ENCODE data around the gene ITGB2. TPM values are rescaled to one million over a fixed set of nuclear protein-coding genes. Genes with fewer than 3 reads are reported as not detected.

ITGB2 gene
- polyA plus RNA-seq, 3 donors from 2014 or later: 1,416 to 2,161 (median 1,452) TPM

- no peaks in the 10 kb centered on the region for H3K9me3 Mint-ChIP-seq
- H3K27me3 Mint-ChIP-seq (ENCODE audit: low read depth in 3 of 3): peaks cover 4 to 13% (median 9%) of the 10 kb centered on the region in 3 donors
- peak overlapping the region; percentile 43 to 77 (median 69) for H3K4me3 Mint-ChIP-seq
- H3K36me3 Mint-ChIP-seq: peaks cover 0 to 13% (median 0%) of the 10 kb centered on the region in 3 donors
- peak in 1 of 3 donors; percentile 40 for DNase-seq
- peak overlapping the region; percentile 68 to 92 (median 79) for H3K27ac Mint-ChIP-seq
- peaks cover 86 to 92% of the 10 kb centered on the region in 2 donors for H3K4me1 Mint-ChIP-seq
Observed at GRCh38 chr21:44867999-44868700, 52.5 kb downstream of the ITGB2 start.

GRCh38 chr21:44867464-44867863, 53.2 kb downstream of the ITGB2 start:
- H3K27ac Mint-ChIP-seq: peak overlapping the region; percentile 10 to 82 (median 66)
- H3K36me3 Mint-ChIP-seq: peaks cover 0 to 13% (median 0%) of the 10 kb centered on the region in 3 donors
- peaks cover 87 to 88% of the 10 kb centered on the region in 2 donors for H3K4me1 Mint-ChIP-seq
- H3K9me3 Mint-ChIP-seq: no peaks in the 10 kb centered on the region
- no peak for DNase-seq
- peak overlapping the region in 4 of 5 donors; percentile 30 to 77 (median 64) for H3K4me3 Mint-ChIP-seq
- peaks cover 4 to 8% (median 8%) of the 10 kb centered on the region in 3 donors for H3K27me3 Mint-ChIP-seq (ENCODE audit: low read depth in 3 of 3)

GRCh38 chr21:44866780-44867179, 53.9 kb downstream of the ITGB2 start:
- H3K9me3 Mint-ChIP-seq: no peaks in the 10 kb centered on the region
- peaks cover 4 to 7% (median 5%) of the 10 kb centered on the region in 3 donors for H3K27me3 Mint-ChIP-seq (ENCODE audit: low read depth in 3 of 3)
- peaks cover 0 to 14% (median 0%) of the 10 kb centered on the region in 3 donors for H3K36me3 Mint-ChIP-seq
- H3K4me3 Mint-ChIP-seq: peak overlapping the region in 3 of 5 donors; percentile 21 to 77 (median 71)
- H3K4me1 Mint-ChIP-seq: peaks cover 80 to 85% of the 10 kb centered on the region in 2 donors
- peak overlapping the region in 3 of 6 donors; percentile 30 to 82 (median 51) for H3K27ac Mint-ChIP-seq
- no peak for DNase-seq

- peak overlapping the region; percentile 1 to 68 (median 51) for H3K27ac Mint-ChIP-seq
- H3K9me3 Mint-ChIP-seq: no peaks in the 10 kb centered on the region
- DNase-seq: no peak
- peaks cover 4 to 11% (median 4%) of the 10 kb centered on the region in 3 donors for H3K27me3 Mint-ChIP-seq (ENCODE audit: low read depth in 3 of 3)
- H3K4me1 Mint-ChIP-seq: peaks cover 74 to 85% of the 10 kb centered on the region in 2 donors
- H3K4me3 Mint-ChIP-seq: peak overlapping the region; percentile 7 to 62 (median 53)
- peaks cover 0 to 16% (median 3%) of the 10 kb centered on the region in 3 donors for H3K36me3 Mint-ChIP-seq
Observed at GRCh38 chr21:44865561-44866280, 55.0 kb downstream of the ITGB2 start.

DNA sequence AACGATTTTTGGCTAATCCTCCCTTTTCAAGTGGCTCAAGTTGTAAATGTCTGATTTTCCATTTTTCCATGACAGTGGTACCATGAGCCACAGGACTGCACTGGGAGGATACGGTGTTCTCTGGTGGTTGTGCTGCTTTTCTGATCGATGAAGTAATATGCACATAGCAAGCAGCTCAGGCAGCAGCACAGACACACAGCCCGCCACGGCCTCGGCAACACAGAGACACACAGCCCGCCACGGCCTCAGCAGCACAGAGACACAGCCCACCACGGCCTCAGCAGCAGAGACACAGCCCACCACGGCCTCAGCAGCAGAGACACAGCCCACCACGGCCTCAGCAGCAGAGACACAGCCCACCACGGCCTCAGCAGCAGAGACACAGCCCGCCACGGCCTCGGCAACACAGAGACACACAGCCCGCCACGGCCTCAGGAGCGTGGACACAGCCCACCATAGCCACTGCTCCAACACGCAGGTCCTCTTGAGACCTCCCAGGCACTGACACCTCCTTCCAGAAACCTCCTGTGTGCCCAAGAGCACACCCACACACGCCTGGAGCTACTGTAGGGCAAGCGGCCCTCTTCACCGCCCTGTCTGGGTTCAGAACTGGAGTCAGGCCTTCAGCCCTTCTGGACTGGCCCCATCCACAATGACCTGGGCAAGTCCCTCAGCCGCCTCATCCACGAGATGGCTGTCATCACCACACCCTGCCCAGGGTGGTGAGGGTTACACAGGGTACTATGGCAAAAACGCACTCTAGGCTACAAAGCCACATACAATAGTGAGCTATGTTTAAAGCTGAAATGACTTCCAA, 57.6 kb downstream of the ITGB2 start:
- peaks cover 54 to 78% of the 10 kb centered on the region in 2 donors for H3K4me1 Mint-ChIP-seq
- H3K27ac Mint-ChIP-seq: peak overlapping the region in 3 of 6 donors; percentile 1 to 41 (median 31)
- H3K9me3 Mint-ChIP-seq: no peaks in the 10 kb centered on the region
- peaks cover 3 to 24% (median 11%) of the 10 kb centered on the region in 3 donors for H3K36me3 Mint-ChIP-seq
- peaks cover 4 to 11% (median 4%) of the 10 kb centered on the region in 3 donors for H3K27me3 Mint-ChIP-seq (ENCODE audit: low read depth in 3 of 3)
- no peak overlapping the region for H3K4me3 Mint-ChIP-seq
- no peak for DNase-seq

DNA sequence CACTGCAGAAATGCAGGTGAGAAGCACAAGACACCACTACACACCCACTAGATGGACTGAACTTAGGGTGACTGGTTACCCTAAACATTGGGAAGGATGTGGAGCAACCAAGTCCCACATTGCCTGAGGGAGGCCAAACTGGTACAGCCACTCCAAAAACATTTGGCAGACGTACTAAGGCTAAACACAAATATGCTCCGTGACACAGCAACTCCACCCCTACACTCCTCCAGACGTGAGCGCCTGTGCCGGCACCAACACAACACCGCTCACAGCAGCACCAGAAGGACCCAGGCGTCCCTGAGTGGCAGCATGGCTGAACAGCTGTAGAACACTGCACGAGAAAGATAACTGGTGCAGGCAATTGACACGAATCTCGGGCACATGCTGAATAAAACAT, 61.9 kb downstream of the ITGB2 start:
- H3K27me3 Mint-ChIP-seq (ENCODE audit: low read depth in 3 of 3): peaks cover 4 to 23% (median 11%) of the 10 kb centered on the region in 3 donors
- H3K4me3 Mint-ChIP-seq: no peak overlapping the region
- no peak for DNase-seq
- H3K27ac Mint-ChIP-seq: no peak overlapping the region
- H3K36me3 Mint-ChIP-seq: peaks cover 8 to 38% (median 30%) of the 10 kb centered on the region in 3 donors
- H3K4me1 Mint-ChIP-seq: peaks cover 39 to 79% of the 10 kb centered on the region in 2 donors
- H3K9me3 Mint-ChIP-seq: no peaks in the 10 kb centered on the region

- no peak for DNase-seq
- peaks cover 8 to 34% (median 30%) of the 10 kb centered on the region in 3 donors for H3K36me3 Mint-ChIP-seq
- H3K4me3 Mint-ChIP-seq: no peak overlapping the region
- no peaks in the 10 kb centered on the region for H3K9me3 Mint-ChIP-seq
- H3K27me3 Mint-ChIP-seq (ENCODE audit: low read depth in 3 of 3): peaks cover 2 to 27% (median 11%) of the 10 kb centered on the region in 3 donors
- H3K4me1 Mint-ChIP-seq: peaks cover 40 to 79% of the 10 kb centered on the region in 2 donors
- peak overlapping the region in 1 of 6 donors; percentile 40 for H3K27ac Mint-ChIP-seq
Observed at GRCh38 chr21:44858291-44858690, 62.4 kb downstream of the ITGB2 start.

DNA sequence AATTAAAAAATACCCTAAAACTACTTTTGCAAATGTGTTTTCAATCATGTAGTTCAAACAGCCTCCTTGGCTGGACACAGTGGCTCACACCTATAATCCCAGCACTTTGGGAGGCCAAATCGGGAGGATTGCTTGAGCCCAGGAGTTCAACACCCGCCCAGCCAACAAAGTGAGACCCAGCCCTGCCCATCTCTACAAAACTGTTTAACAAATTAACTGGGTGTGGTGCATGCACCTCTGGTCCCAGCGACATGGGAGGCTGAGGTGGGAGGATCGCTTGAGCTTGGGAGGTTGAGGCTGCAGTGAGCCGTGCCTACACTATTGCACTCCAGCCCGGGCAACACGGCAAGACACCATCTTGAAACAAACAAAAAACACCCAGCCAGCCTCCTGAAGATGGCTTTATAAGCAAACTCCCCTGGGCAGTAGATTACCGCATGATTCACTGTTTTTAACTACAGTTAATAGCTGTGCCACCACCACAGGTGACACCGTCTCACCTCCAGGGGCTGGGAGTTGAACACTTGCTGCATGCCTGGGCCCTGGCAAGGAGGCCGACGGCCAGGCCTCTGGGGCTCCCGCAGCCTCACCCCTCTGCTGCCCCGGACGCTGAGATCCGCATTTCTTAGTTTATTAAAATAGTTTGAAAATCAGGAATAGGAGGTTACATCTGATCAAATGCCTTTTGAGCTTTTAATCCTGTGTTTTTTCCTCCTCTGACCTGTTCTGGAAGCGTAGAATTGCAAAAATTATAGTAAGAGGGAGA, 63.4 kb downstream of the ITGB2 start:
- no peak for DNase-seq
- Mint-ChIP-seq H3K27ac (peak overlapping the region in 1 of 6 donors; percentile 40), H3K9me3 (no peaks in the 10 kb centered on the region), H3K4me3 (no peak overlapping the region), H3K4me1 (peaks cover 45 to 87% of the 10 kb centered on the region in 2 donors), H3K36me3 (peaks cover 8 to 37% (median 30%) of the 10 kb centered on the region in 3 donors), H3K27me3 (ENCODE audit: low read depth in 3 of 3) (peaks cover 2 to 26% (median 10%) of the 10 kb centered on the region in 3 donors)

GRCh38 chr21:44856131-44856530, 64.6 kb downstream of the ITGB2 start:
- no peak for DNase-seq
- peak overlapping the region in 2 of 5 donors; percentile 10 to 43 for H3K4me3 Mint-ChIP-seq
- H3K4me1 Mint-ChIP-seq: peaks cover 53 to 88% of the 10 kb centered on the region in 2 donors
- peak overlapping the region in 5 of 6 donors; percentile 26 to 84 (median 50) for H3K27ac Mint-ChIP-seq
- peaks cover 2 to 29% (median 10%) of the 10 kb centered on the region in 3 donors for H3K27me3 Mint-ChIP-seq (ENCODE audit: low read depth in 3 of 3)
- no peaks in the 10 kb centered on the region for H3K9me3 Mint-ChIP-seq
- peaks cover 5 to 40% (median 38%) of the 10 kb centered on the region in 3 donors for H3K36me3 Mint-ChIP-seq

GRCh38 chr21:44855572-44855971, 65.1 kb downstream of the ITGB2 start:
- peak overlapping the region in 5 of 6 donors; percentile 84 to 97 (median 95) for H3K27ac Mint-ChIP-seq
- H3K4me3 Mint-ChIP-seq: peak overlapping the region in 2 of 5 donors; percentile 62 to 71
- DNase-seq: no peak
- no peaks in the 10 kb centered on the region for H3K9me3 Mint-ChIP-seq
- H3K4me1 Mint-ChIP-seq: peaks cover 55 to 89% of the 10 kb centered on the region in 2 donors
- peaks cover 5 to 44% (median 41%) of the 10 kb centered on the region in 3 donors for H3K36me3 Mint-ChIP-seq
- H3K27me3 Mint-ChIP-seq (ENCODE audit: low read depth in 3 of 3): peaks cover 2 to 25% (median 10%) of the 10 kb centered on the region in 3 donors

GRCh38 chr21:44854664-44855446, 65.8 kb downstream of the ITGB2 start:
- peaks cover 5 to 48% (median 41%) of the 10 kb centered on the region in 3 donors for H3K36me3 Mint-ChIP-seq
- H3K9me3 Mint-ChIP-seq: no peaks in the 10 kb centered on the region
- peak overlapping the region; percentile 84 to 97 (median 94) for H3K27ac Mint-ChIP-seq
- peak; percentile 41 to 53 (median 44) for DNase-seq
- H3K4me1 Mint-ChIP-seq: peaks cover 57 to 84% of the 10 kb centered on the region in 2 donors
- peaks cover 2 to 24% (median 10%) of the 10 kb centered on the region in 3 donors for H3K27me3 Mint-ChIP-seq (ENCODE audit: low read depth in 3 of 3)
- peak overlapping the region; percentile 62 to 81 (median 71) for H3K4me3 Mint-ChIP-seq

DNA sequence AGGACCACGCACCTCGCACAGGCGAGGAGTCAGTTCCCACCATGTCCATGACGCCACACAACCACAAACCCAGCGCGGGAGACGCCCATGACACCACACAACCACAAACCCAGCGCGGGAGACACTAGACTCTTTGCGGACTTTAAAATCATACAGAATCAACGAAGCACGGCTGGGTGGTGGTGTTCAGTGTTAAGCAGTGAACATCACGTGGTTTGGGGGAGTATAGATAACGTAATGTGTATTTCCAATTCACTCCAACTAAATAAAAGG, 66.4 kb downstream of the ITGB2 start:
- H3K27me3 Mint-ChIP-seq (ENCODE audit: low read depth in 3 of 3): peaks cover 2 to 24% (median 10%) of the 10 kb centered on the region in 3 donors
- H3K36me3 Mint-ChIP-seq: peaks cover 5 to 51% (median 38%) of the 10 kb centered on the region in 3 donors
- DNase-seq: peak; percentile 70 to 75 (median 70)
- no peaks in the 10 kb centered on the region for H3K9me3 Mint-ChIP-seq
- H3K4me1 Mint-ChIP-seq: peaks cover 57 to 79% of the 10 kb centered on the region in 2 donors
- peak overlapping the region; percentile 84 to 97 (median 94) for H3K27ac Mint-ChIP-seq
- peak overlapping the region; percentile 62 to 81 (median 71) for H3K4me3 Mint-ChIP-seq

Measured in immature natural killer cell (primary cell).